Cerebellar cortex (tissue), 1 donor: ENCODE results near the gene CDC16.
"Not testable (repeated sequence)": the region's sequence is repeated elsewhere in the genome, so short reads cannot be mapped to it uniquely, and the experiment has no call there.

Experiments
- DNase-seq: peaks from one replicate; pipeline ENCODE4 v3.0.0-alpha.2; 2015; ENCODE audit warnings: low spot score

The CDC16 gene

DNA sequence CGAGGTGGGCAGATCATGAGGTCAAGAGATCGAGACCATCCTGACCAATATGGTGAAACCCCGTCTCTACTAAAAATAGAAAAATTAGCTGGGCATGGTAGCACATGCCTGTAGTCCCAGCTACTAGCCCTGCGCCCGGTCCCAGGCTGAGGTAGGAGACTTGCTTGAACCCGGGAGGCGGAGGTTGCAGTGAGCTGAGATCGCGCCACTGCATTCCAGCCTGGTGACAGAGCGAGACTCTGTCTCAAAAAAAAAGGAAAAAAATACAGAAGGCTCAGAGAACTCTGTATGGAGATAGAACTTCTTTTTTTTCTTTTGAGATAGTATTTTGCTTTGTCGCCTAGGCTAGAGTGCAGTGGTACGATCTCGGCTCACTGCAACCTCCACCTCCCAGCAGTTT lies 29.6 kb downstream of the CDC16 start:
- not testable (repeated sequence) for DNase-seq

GRCh38 chr13:114264886-114265611 lies 30.4 kb downstream of the CDC16 start:
- DNase-seq = no peak

DNA sequence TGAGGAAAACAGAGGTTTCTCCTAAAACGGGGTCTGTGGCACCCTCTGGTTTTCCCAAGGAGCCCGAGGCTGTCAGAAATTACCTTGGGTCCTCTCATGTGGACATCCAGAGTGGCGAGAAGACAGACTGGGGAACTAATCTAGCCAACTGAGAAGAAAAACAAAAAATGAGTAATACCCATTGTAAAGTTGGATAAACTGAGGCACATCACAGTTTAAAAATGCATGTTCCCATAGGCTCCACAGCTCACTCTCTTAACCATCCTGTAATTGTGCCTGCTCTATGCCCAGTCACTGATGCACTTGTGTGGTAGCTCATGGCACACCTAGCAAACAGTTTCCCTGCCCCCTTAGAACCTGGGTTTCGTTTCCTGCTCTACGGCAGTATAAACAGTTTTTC lies 31.5 kb downstream of the CDC16 start:
- DNase-seq = no peak

DNA sequence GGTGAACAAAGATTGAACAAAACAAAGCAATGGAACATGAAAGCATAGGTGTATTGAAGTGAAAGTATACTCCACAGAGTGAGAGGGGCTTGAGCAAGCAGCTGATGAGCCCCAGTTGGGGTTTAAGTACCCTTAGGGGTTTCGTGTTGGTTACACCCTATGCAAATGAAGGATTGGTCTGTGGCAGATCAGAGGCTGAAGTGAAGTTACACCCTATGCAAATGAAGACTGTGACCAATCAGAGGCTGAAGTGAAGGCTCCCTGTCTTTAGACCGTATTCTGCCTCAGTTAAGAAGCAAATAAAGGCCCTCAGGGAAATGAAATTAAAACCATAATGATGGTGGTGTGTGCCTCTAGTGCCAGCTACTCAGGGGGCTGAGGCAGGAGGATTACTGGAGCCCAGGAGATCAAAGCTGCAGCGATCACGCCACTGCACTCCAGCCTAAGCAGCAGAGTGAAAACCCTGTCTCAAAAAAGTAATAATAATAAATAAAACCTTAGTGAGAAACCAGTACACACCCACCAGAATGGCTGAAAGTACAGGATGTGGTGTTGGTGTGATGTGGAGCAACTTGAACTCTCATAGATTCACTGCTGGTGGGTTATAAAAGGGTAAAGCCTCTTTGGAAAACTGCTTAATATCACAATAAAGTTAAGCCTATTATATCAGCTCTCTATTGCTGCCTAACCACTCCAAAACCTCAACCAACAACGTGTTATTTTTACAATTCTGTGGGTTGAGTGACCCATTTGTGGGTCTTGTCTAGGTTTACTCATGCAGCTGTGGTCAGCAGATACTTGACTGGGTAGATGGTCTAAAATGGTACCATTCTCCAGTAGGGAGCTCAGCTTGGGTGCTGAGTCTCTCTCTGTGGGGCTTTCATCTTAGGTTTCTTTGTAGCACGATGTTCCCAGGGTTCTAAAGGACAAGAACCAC lies 33.9 kb downstream of the CDC16 start:
- no peak for DNase-seq

- no peak for DNase-seq
Measured at GRCh38 chr13:114269281-114269770, 34.6 kb downstream of the CDC16 start.

DNA sequence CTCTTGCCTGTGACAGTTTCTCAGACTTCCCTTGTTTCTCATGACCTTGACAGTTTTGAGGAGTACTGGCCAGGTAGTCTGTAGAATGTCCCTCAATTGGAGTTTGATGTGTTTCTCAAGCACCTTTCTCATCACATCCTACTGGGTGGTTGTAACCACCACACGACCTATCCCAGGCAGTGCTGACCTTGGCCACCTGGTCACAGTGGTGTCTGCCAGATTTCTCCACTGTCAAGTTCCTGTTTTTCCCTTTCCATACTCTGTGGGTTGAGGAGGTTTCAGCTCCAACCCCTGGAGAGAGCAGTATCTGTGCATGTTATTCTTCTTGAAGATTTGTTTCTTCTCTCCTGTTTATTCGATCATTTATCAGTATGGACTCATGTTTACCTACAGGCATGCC lies 38.3 kb downstream of the CDC16 start:
- DNase-seq = no peak

GRCh38 chr13:114275304-114275703 lies 40.6 kb downstream of the CDC16 start:
- DNase-seq = no peak

- DNase-seq = no peak
Measured at GRCh38 chr13:114279146-114279545, 44.4 kb downstream of the CDC16 start.

GRCh38 chr13:114279758-114280355 lies 45.2 kb downstream of the CDC16 start:
- DNase-seq = no peak

DNA sequence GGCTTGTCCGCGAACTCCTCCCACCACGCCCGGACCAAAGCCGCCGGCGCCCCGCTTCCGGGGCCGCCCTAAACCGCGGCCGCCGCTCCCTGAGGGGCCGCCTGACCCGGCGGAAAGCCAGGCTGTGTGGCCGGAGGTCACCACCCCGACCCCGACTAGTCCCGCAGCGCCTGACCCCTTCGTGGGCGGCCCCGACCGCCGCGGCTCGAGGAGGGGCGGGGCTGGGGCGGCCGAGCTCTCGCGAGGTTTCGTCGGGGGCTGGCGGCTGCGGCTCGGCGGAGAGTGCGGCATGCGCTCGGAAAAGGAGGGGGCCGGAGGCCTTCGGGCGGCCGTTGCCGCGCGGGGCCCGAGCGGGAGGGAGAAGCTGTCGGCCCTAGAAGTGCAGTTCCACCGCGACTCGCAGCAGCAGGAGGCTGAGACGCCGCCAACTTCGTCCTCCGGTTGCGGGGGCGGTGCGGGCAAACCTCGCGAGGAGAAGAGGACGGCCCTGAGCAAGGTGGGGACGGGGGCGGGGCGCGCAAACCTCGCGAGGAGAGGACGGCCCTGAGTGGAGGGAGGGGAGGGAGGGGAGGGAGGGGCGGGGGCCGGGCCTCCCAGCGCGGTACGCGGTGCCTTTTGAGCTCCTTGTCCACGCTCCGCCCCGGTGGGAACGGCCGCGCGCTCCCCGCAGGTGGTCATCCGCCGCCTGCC lies 46.8 kb downstream of the CDC16 start, which contains the start of gene UPF3A:
Gene UPF3A, plus strand, starts transcription at position 251 of the 690 bp plus-strand sequence. Its CDS starts 39 bp downstream, at position 290.
- peak; percentile 93 for DNase-seq

GRCh38 chr13:114282041-114282670 lies 47.5 kb downstream of the CDC16 start:
- peak; percentile 65 for DNase-seq

GRCh38 chr13:114283576-114283975 lies 48.9 kb downstream of the CDC16 start:
- no peak for DNase-seq

DNA sequence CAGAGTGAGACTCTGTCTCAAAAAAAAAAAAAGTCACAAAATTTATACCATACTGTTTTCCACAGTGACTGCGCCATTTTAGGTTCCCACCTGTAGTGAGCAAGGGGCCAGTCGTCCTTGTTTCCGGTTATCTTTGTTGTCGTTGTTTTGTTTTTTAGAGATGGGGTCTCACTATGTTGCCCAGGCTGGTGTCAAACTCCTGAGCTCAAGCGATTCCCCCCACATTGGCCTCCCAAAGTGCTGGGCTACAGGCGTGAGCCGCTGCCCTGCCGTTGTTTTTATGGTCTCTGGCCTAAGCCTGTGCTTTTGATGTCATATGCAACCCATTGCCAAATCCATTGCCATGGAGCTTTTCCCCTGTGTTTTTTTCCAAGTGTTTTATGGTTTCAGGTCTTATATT lies 50.0 kb downstream of the CDC16 start:
- DNase-seq = no peak

DNA sequence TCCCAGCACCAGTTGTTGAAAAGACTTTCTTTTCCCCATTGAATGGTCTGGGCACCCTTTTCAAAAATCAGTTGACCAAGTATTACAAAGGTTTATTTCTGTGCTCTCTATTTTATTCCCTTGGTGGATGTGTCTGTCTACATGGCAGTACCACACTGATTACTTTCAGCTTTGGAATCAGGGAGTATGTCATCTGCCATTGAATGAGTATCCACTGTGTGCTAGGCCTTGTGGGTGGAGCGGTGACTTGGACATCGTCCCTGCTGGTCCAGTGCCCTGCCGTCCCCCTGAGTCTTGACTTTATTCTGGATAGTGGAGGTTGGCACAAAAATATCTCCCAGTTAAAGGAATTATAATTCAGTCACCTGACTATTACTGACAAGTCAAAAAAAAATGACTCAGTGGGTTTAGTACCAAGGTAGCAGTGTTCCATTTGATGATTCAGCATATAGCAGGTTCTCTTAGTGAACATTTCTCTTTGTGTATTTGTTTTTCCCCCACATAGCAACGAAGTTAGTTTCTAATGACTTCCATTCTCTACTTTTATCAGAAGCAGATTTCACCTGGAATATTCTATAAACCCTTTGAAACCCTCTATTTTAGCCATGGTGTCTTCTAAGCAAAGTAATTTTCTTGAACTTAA lies 50.6 kb downstream of the CDC16 start:
- DNase-seq = no peak

DNA sequence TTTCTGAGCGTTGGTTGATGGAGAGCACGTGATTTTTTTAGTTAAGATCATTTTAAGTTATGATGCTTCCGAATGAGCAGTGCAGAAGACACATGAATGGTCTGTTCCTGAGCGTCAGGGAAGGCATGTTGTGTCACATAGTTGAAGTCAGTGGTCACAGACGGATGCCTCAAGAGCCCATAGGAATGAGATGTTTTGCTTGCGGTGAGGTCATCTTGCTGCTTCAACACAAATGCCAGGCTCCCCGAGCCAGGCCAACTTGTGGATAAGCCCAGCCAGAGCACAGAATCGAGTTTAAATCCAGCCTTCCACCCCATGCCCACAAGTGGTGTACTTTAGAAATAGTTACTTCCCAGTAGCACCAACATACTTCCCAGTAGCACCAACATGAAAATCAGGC lies 52.1 kb downstream of the CDC16 start:
- DNase-seq = no peak

DNA sequence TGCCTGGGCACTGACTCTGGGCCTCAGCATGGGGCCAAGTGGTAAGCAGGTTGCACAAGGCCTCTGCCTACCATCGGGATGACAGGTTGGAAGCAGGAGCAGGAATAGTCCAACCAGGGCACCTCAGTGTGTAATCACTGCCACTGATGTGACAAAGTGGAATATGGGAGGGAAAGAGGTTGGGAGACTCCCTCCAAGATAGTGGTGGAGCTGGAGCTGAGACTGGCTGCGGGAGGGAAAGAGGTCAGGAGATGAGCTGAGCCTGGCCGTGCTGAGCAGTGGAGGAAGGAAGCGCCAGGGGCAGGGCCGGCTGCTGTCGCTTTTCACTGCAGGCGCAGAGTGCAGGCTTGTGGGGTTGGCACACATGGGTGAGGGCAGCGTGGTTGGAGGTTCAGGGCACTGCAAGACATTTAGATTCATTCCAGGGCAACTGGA lies 53.5 kb downstream of the CDC16 start:
- peak; percentile 44 for DNase-seq

DNA sequence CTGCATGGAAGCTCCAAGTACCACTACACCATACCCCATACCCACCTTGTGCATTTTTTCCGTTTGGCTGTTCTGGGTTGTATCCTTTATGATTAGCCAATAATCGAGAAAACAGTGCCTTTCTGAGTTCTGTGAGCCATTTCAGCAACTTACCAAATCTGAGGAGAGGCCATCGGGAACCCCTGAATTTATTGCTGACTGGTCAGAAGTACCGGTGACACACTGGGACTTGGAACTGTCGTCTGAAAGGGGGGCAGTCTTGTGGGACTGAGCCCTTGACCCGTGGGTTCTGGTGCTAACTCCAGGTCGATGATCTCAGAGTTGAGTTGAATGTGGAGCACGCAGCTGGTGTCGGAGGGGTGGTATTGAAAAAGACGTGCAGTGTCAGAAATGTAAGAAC lies 61.8 kb downstream of the CDC16 start:
- DNase-seq = no peak

- DNase-seq = no peak
Measured at GRCh38 chr13:114296902-114297301, 62.2 kb downstream of the CDC16 start.

GRCh38 chr13:114298866-114299265 lies 64.2 kb downstream of the CDC16 start:
- DNase-seq = no peak

DNA sequence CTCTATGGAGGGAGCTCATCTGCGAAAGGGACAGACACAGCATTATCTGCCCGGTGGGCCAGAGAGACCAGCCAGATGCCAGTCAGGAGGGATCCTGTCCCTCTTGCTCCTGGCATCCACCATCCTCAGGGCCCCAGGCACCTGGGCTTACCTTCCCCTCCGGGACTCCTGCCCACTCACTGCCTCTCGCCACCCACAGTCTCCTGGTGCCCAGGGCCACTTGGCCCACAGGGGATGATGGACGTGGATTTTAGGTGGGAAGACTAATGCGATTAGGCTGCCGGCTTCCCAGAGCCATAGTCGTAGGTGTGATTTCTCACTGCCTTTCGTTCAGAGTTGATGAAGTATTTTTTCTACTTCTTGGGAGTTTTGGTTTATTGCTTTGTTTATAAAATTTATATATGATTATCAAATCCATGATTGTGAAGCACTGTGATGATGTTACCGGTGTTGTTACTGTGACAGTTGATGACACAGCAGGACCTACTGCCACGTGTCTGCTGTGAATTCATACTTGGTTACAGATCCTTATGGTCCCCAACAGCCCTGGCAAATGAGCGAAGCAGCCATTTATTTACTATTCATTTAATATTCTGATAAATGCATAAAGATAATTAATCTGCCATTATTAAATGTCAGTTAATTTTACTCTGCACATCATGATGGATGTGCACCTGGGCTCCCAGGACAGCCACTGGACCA lies 65.1 kb downstream of the CDC16 start:
- DNase-seq = peak; percentile 46
